NOMO-1 treated with dmso at 0.1 percent for 144 hours (cell line): Measurements from ENCODE around the gene THADA.
A peak's percentile ranks its signal among the peaks of the same experiment; 100 is the strongest.

ENCODE experiments used
- DNase-seq: peaks from one replicate; lab custom pipeline; 2025; ENCODE audit not compliant: unreplicated experiment; lab: John Stamatoyannopoulos, UW

The THADA gene

GRCh38 chr2:43472527-43473194, 123.2 kb downstream of the THADA start:
- no peak for DNase-seq

- no peak for DNase-seq
Measured at GRCh38 chr2:43469713-43470112, 126.1 kb downstream of the THADA start.

- DNase-seq = no peak
Measured at GRCh38 chr2:43469094-43469493, 126.7 kb downstream of the THADA start.

GRCh38 chr2:43467891-43468290, 127.9 kb downstream of the THADA start:
- no peak for DNase-seq

GRCh38 chr2:43465234-43465633, 130.6 kb downstream of the THADA start:
- DNase-seq = no peak

GRCh38 chr2:43464590-43464989, 131.2 kb downstream of the THADA start:
- no peak for DNase-seq

- DNase-seq = no peak
Measured at GRCh38 chr2:43462866-43463641, 132.8 kb downstream of the THADA start.

GRCh38 chr2:43461453-43462073, 134.3 kb downstream of the THADA start:
- peak; percentile 73 for DNase-seq

GRCh38 chr2:43460611-43461365, 135.1 kb downstream of the THADA start:
- no peak for DNase-seq

- no peak for DNase-seq
Measured at GRCh38 chr2:43460174-43460546, 135.7 kb downstream of the THADA start.

- DNase-seq = peak; percentile 14
Measured at GRCh38 chr2:43459446-43460173, 136.2 kb downstream of the THADA start.

- DNase-seq = no peak
Measured at GRCh38 chr2:43458014-43458628, 137.7 kb downstream of the THADA start.

- DNase-seq = peak; percentile 66
Measured at GRCh38 chr2:43455731-43456642, 139.9 kb downstream of the THADA start.

GRCh38 chr2:43455296-43455695, 140.5 kb downstream of the THADA start:
- DNase-seq = no peak

- DNase-seq = no peak
Measured at GRCh38 chr2:43454791-43455190, 141.0 kb downstream of the THADA start.

- no peak for DNase-seq
Measured at GRCh38 chr2:43453179-43454170, 142.4 kb downstream of the THADA start.

- DNase-seq = no peak
Measured at GRCh38 chr2:43452318-43452731, 143.5 kb downstream of the THADA start.

- no peak for DNase-seq
Measured at GRCh38 chr2:43450617-43451016, 145.2 kb downstream of the THADA start.
